Middle frontal gyrus (tissue), 1 donor: ENCODE results near the gene TSPOAP1.

Experiments
- DNase-seq: peaks from one replicate; pipeline ENCODE4 v3.0.0-alpha.2; 2015; ENCODE audit warnings: low spot score; ENCODE audit errors: extremely low spot score

The TSPOAP1 gene

GRCh38 chr17:58304750-58305486 is 23.7 kb downstream of the TSPOAP1 start:
- DNase-seq = no peak

DNA sequence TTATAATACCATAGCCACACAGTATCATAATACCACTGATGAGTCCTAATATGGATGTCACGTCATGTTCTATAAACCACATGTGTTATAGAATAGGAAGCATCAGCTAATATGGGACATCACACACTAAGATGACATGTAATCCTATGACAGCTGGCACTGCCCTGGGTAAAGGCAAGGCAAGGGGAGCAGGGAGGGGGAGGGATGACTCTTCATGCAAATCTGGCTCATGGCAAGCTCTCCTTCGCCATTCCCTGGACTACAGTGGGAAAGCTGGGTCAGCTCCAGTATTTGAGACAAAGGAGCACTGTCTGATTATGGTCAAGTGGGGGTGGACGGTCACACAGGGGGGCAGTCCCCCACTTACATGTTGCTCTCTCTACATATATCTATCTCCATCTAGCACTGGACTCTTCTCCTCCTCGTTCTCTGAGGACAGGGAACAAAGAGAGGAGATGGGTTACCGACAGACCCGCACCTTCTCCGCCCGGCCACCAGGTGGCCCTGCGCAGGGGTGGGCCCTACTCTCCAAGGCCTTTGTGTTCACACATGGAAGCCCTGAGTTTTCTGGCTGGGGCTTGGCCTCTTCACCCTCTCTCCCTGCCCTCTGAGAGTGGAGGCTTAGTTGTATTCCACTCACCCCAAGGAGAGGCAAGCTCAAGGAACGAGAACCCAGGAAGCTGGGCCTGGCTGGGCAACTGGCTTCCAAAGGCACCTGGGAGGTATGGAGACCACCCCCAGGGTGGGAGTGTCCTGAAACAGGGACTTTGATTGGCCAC is 24.4 kb downstream of the TSPOAP1 start:
- no peak for DNase-seq

GRCh38 chr17:58302919-58303585 is 25.5 kb downstream of the TSPOAP1 start:
- DNase-seq = no peak

- DNase-seq = no peak
These were observed 26.2 kb downstream of the TSPOAP1 start for GRCh38 chr17:58302171-58302918.

DNA sequence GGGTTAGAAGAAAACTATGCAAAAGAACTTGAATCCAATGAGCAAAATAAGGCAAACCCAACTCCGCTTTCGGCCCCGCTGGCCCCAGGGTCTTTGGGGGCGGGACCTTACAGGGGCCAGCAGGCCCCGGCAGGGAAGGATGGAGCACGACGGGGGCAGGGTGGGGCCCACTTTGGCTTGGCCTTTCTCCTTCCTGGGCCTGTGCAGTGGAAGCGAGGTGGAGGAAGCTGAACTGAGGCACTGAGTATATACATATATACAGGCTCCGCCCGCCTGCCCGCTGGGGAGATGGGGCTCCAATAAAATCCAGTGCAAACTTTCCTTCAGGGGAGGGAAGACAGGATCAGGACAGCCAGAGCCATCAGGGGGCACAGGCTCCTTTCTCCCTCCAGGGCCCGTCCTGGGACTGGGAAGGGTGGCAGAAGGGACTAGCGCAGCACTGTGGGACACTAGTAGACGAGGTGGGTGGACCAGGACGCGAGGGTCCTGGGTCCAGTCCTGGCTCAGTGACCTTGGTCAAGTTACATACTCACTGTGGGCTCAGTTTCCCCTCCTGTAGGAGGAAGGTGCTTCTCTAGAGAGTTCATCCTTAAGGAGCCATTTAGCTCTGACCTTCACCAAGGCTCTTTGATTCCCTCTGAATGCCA is 27.0 kb downstream of the TSPOAP1 start:
- no peak for DNase-seq

DNA sequence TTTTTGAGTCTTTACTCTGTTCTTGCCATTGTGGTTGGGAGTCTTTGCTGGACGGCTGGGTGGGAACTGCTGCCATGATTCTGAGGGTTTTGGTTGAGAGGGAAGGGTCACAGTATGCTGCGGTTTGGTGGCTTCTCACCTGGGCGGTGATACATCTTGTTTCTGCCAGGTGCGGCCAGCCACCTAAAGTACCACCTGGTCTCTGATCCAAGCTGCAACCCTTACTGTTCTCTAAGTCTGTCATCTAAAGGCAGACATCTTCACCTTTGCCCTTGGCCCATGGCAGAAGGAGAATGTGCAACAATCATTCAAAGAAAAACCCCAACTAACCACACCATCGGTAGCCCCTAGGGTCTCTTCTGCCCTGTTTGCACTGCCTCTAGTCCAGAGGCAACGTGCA is 28.3 kb downstream of the TSPOAP1 start:
- DNase-seq = no peak

DNA sequence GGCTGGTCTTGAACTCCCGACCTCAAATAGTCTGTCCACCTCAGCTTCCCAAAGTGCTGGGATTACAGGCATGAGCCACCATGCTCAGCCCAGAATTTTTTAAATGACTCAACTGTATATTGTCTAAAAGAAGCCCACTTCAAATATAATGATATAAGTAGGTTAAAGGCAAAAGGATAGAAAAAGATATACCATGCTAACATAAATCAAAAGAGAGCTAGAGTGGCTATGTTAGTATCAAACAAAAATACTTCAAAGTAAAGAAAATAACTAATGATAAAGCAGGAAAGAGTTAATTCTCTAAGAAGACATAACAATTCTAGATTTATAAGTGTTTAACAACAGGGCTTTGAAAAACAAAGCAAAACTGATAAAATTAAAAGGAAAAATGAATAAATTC is 34.6 kb downstream of the TSPOAP1 start:
- DNase-seq = no peak

- no peak for DNase-seq
These were observed 37.3 kb downstream of the TSPOAP1 start for GRCh38 chr17:58291246-58291645.

GRCh38 chr17:58289869-58290268 is 38.7 kb downstream of the TSPOAP1 start:
- no peak for DNase-seq

GRCh38 chr17:58285422-58285810 is 43.2 kb downstream of the TSPOAP1 start:
- no peak for DNase-seq

GRCh38 chr17:58284613-58285421 is 43.8 kb downstream of the TSPOAP1 start:
- DNase-seq = no peak

DNA sequence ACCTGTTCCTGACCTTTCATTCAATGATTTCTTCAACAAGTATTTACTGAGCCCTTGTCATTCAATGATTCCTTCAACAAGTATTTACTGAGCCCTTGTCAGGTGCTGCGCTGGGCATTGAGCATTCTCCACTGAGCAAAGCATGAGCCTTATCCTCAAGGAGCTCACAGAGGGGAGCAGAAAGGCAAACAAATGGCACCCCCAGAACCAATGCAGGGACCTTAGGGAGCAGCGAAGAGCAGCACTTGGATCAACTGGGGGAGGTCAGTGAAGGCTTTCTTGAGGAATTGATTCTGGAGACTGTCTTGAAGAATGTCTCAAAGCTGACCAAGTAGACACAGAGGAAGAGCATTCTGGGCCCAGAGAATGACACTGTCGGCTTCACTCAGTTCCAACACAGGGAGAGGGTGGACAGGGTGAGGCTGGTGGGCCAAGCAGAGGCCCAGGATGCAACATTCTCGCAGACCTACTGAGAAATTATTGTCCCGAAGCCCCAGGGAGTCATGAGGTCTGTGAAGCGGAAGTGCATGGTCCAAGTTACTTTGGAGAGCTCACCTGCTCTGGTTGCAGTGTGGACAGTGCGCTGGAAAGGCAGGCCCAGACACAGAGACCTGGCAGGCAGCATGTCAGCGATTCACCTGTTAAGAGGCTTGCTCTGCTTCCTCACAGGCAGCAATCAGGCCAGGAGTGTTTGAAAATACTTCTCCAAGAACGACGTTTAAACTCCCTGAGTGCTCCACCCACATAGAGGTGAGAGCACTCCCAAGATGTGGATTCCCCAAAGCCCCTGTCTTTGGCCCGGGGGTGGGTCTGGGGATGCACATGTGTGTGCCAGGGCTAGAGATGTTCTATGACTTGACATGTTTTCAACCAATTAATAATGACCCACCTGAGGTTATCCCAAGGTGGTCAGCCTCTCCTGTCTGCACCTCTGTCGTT is 44.7 kb downstream of the TSPOAP1 start:
- no peak for DNase-seq

DNA sequence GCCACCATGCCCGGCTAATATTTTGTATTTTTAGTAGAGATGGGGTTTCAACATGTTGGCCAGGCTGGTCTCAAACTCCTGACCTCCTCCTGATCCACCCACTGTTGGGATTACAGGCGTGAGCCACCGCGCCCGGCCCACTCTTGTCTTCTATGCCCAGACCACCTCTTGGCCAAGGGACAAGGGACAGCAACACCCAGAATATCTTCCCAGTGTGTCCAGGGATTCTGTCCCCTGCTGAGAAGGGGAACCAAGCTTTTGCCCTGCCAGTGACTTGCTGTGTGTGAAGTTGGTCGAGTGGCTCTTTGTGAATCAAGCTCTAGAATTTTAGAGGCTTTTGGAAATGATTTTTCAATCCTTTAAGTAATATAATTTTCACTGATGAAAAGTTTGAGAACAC is 46.2 kb downstream of the TSPOAP1 start:
- no peak for DNase-seq

DNA sequence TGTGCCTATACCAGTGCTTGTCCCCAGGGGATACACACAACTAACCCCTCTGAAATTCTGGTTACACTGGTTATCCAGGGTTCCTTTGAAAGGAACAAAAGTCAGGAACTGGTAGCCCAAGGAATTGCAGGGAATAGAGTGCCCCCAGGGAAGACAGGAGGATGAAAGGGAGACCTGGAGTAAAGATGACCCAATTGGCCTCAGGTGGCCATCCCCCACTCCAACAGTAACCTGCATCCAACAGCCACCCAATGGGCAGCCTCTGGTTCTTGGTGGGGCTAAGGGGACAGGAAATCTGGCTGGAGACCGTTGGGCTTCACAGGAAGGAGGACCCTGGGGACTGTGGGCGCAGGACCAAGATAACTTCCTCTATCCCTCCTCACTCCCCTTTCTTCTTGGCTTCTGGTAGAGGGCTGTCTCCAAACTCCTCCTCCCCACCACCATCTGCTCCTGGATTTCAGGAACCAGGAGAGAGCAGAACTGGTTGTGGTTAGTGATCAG is 47.0 kb downstream of the TSPOAP1 start:
- no peak for DNase-seq

- DNase-seq = no peak
These were observed 47.9 kb downstream of the TSPOAP1 start, which contains the start of gene MPO for GRCh38 chr17:58280480-58281217. MPO (minus strand) TSS chr17:58280935; CDS start chr17:58280758, 177 bp downstream.

DNA sequence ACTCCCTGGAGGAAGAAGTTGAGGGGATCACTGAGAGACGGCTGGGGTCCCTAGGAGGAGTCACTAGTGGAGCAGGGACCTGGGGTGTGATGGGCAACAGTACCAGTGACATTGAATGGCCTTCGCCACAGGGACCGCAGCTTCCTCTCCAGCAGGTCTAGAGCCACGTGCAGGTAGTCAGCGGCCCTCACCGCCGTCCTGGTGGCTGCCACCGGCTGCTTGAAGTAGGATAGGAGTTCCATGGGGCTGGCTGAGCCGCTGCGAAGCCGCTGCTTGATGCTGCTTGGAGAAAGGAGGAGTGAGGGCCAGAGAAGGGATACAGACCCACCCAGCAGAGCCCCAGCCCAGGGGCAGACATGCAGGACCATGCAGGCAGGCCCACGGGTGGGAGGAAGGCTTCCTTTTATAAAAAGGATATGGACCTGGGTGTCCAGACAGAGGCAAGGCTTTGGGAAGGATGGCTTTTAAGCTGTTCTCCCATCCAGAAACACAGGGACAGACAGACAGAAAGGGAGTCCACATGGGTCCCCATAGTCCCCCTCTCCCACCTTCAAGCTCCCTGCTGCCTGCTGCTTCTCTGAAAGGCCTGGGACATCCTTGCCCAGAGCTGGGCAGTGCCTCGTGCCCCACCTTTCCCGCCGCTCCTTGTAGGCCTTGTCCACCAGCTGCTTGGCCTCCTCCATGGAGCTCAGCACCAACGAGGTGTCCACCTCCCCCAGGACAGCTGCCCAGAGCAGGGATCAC is 48.7 kb downstream of the TSPOAP1 start:
- DNase-seq = no peak

DNA sequence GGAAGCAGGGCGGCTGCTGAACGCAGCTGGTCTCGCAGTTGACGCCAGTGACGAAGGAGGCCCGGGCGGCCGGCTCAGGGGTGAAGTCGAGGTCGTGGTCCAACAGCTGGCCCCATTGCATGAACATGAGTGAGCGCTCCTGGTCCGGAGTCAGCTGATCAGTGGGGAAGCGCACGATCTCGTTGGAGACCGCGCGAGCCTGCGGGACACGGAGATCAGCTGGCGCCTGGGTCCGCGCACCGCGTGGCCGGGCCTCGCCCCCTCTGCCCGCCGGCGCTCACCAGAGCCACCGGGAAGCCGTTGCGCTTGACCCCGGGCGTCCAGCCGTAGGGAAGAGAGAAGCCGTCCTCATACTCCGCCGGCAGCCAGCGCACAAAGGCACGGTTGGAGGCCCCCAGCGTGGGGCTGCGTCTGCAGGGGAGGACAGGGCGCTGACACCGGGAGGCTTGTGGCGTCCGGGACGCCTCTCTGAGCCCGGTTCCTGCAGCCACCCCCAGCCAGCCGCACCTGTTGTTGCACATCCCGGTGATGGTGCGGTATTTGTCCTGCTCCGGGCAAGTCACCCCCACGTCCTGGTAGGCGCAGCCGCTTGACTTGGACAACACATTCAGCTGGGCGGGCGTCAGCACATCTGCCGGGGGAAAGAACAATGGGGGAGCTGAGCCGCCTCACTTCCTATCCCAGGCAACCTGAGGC is 49.4 kb downstream of the TSPOAP1 start:
- no peak for DNase-seq
